ENCODE data around the gene UBALD2. TPM values are rescaled to one million over a fixed set of nuclear protein-coding genes. Genes with fewer than 3 reads are reported as not detected.
"Not testable (repeated sequence)": the region's sequence is repeated elsewhere in the genome, so short reads cannot be mapped to it uniquely, and the experiment has no call there.

Gene UBALD2
- total RNA-seq, 1 experiment from 2014 or later = 4.8 TPM

DNA sequence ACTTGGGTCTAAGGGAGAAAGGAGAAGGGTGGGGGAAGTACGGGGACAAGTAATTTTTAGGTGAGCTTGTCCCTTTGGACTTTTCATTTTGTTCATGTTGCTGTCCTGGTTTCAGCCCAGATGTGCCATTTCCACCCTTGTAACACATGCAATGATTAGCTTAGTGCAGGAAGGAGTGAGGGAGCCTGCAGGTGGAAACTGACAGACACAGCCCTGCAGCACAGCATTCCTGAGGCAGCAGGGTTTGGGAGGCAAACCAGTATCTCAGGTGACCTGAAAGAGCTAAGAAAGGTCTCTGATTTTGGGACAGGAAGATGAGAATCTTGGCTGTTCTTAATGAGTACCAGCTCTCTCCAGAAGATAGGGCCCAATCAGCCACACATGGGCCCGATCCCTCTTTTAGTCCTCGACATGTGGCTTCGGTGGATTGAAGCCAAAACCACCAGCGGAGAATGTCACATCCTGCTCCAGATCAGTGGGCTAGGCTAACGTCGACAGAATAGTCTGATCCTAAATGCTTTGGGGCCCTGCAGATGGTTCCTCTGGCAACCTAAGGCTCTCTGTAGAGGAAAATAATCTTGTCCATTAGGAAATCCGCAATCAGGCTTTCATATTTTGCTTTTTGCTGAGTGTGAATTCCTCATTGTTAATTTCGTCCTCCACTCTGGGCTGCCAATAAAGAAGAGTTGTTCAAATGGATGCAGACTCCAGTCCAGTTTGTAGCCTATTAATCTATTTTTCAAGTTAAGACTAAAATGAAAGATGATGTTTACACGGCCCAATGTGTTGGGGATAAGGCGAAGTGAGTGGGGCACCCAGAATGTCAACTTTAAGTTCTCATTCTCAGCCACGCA lies 21.1 kb upstream of the UBALD2 start:
- DNase-seq (ENCODE audit: low spot score) = no peak
- in situ Hi-C loops (cut with HindIII; ENCODE audit: low sequenced_read_pairs) = no loop called here

DNA sequence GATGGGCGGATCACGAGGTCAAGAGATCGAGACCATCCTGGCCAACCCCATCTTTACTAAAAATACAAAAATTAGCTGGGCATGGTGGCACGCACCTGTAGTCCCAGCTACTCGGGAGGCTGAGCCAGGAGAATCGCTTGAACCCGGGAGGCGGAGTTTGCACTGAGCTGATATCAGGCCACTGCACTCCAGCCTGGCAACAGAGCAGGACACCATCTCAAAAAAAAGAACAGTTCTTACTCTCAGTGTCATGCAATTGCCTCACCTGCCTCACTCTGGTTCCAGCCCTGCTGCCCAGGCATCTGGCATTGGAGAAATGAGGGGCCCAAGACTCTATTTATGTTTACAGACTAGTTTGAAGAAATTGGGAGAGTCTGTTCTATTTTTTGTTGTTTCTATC lies 20.4 kb upstream of the UBALD2 start:
- in situ Hi-C loops (cut with HindIII; ENCODE audit: low sequenced_read_pairs); DNase-seq (ENCODE audit: low spot score): not testable (repeated sequence)

DNA sequence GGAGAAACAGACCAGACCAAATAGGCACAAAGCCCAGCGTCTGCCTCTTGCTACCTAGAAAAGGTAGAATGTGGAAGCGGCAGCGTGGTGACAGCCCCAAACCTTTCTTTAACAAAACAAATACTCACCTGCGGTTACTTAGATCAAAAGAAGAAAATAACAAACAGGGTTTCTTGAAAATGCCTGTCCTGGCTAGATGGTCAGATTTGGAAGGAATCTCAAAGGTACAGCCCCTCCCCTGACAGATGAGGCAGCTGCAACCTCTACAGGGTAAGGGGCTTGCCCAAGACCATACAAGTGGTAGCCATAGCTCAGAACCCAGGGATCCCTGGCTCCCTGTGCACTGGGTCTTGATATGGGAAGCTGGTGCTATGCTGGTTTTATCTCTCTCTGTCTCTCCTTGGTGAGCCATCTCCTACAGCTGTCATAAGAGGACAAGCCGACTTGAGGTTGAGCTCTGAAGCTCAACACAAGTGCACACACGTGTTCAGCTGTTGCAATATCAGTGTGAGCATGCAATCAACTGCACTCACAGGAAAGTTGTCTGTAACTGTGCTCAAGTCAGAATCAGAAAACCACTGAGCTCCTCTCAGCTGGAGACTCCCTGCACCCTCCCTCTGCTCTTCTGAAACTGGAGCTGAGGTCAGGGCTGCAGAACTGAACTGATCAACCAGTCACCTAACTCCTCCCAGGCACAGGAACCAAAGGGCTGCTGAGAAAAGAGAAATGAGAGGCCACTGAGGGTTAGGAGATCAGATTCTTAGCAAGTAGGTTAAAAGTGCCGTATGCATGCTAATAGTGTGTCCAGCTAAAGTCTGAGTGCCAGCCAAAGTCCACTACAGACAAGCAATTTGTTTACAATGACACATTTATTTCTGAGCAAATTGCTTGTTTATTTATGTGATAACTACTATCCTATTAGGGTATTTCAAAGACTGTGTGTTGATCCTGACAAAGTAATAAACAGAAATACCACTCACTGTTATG lies 18.8 kb upstream of the UBALD2 start:
- no peak for DNase-seq (ENCODE audit: low spot score)
- in situ Hi-C loops (cut with HindIII; ENCODE audit: low sequenced_read_pairs) = no loop called here

GRCh38 chr17:76247304-76247703 lies 17.8 kb upstream of the UBALD2 start:
- in situ Hi-C loops (cut with HindIII; ENCODE audit: low sequenced_read_pairs) = no loop called here
- DNase-seq (ENCODE audit: low spot score) = no peak

DNA sequence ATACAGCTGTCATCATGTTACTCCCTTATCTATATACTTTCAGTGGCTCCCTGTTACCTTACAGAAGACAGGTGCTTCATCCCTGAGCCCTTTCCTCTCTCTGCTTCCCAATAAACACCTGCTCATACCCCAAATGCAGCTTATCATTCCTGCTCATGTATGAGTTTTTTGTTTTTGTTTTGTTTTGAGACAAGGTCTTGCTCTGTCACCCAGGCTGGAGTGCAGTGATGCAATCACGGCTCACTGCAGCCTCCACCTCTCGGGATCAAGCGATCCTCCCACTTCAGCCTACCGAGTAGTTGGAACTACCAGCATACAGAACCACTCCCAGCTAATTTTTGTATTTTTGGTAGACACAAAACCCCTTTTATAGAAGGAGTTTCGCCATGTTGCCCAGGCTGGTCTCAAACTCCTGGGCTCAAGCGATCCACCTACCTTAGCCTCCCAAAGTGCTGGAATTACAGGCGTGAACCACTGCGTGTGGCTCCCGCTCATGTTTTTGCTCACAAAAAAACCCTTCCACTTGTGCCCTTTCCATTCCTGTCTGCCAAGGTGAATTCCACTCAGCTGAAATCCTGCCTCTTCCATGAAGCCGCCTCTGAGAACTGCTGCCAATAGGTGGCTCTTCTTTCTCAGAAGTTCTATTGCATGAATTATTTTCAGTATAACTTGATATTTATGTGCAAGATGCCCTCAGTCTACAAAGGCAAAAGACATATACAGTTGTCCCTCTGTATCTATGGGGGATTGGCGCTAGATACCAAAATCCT lies 16.9 kb upstream of the UBALD2 start:
- no peak for DNase-seq (ENCODE audit: low spot score)
- in situ Hi-C loops (cut with HindIII; ENCODE audit: low sequenced_read_pairs) = no loop called here

GRCh38 chr17:76250141-76250540 lies 15.0 kb upstream of the UBALD2 start:
- no peak for DNase-seq (ENCODE audit: low spot score)
- in situ Hi-C loops (cut with HindIII; ENCODE audit: low sequenced_read_pairs) = loop anchor here (10.0 kb wide), 1 partner anchor 345 kb away; the partner anchor contains the start of gene MRPL38

- DNase-seq (ENCODE audit: low spot score) = no peak
- in situ Hi-C loops (cut with HindIII; ENCODE audit: low sequenced_read_pairs) = loop anchor here (10.0 kb wide), 1 partner anchor 347 kb away; the partner anchor contains the start of gene MRPL38
Observed at GRCh38 chr17:76251478-76252039, 13.6 kb upstream of the UBALD2 start.

- DNase-seq (ENCODE audit: low spot score) = no peak
- in situ Hi-C loops (cut with HindIII; ENCODE audit: low sequenced_read_pairs) = loop anchor here (10.0 kb wide), 1 partner anchor 347 kb away; the partner anchor contains the start of gene MRPL38
Observed at GRCh38 chr17:76252040-76252954, 12.9 kb upstream of the UBALD2 start.

GRCh38 chr17:76252967-76253766 lies 12.0 kb upstream of the UBALD2 start:
- in situ Hi-C loops (cut with HindIII; ENCODE audit: low sequenced_read_pairs) = loop anchor here (10.0 kb wide), 1 partner anchor 348 kb away; the partner anchor contains the start of gene MRPL38
- not testable (repeated sequence) for DNase-seq (ENCODE audit: low spot score)

DNA sequence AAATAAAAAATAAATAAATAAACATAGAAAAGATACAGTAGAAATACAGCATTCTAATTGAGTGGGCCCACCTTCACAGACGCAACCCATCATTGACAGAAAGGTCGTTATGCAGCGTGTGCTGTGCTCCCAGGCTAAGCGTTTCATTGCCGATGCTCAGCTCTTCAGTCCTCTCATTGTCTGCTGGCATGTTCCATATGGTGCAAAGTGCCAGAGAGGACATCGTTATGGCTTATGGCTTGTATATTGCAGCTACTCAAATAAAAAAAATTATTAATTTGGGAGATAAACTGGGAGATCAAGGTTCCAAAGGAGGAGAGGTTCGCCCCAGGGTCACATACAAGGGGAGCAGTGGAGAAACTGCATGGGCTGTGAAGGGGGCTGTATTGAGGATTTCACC lies 11.3 kb upstream of the UBALD2 start:
- in situ Hi-C loops (cut with HindIII; ENCODE audit: low sequenced_read_pairs) = loop anchor here (10.0 kb wide), 1 partner anchor 349 kb away; the partner anchor contains the start of gene MRPL38

DNA sequence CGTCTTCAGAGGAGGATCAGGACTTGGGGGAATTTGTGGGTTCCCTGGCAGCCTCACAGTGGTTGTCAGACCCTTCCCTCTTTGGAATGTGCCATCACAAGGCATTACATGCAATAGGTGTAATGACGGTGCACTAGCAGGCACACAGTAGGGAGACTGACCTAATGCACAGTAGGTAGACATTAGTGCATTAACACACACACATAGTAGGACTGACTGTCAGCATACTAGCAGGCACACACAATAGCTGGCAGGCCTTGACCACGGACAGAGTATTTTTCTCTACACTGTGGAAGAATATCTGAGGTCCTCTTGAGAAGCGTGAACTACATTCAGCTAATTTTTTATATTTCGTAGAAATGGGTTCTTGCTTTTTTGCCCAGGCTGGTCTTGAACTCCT lies 10.9 kb upstream of the UBALD2 start:
- DNase-seq (ENCODE audit: low spot score) = no peak
- in situ Hi-C loops (cut with HindIII; ENCODE audit: low sequenced_read_pairs) = loop anchor here (10.0 kb wide), 1 partner anchor 349 kb away; the partner anchor contains the start of gene MRPL38

More for the DNA sequence above, 11.3 kb upstream of the UBALD2 start:
- no peak for DNase-seq (ENCODE audit: low spot score)

DNA sequence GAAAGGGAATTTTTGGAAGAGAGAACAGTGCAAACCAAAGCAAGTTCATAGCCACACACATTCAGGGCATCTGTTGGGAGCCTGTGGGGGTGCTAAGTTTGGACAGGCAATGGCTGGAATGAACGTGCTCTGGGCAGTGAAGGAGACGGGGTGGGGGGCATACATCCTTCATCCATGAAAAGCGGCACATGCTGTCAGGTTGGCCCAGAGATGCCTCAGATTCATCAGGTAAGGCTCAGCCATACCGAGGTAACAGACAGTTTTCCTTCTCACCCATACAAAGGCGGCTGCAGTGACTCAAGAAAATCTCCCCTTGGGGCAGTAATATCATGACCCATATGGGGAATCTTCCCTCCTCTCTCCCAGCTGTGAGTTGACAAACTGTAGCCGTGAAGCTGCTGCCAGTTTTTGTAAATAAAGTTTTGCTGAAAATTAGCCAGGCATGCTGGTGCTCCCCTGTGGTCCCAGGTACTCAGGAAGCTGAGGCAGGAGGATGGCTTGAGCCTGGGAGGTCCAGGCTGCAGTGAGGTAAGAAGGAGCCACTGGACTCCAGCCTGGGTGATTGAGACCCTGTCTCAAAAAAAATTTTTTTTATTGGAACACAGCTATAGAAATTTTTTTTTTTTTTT lies 9.2 kb upstream of the UBALD2 start:
- DNase-seq (ENCODE audit: low spot score) = no peak
- in situ Hi-C loops (cut with HindIII; ENCODE audit: low sequenced_read_pairs) = loop anchor here (10.0 kb wide), 1 partner anchor 351 kb away; the partner anchor contains the start of gene MRPL38

DNA sequence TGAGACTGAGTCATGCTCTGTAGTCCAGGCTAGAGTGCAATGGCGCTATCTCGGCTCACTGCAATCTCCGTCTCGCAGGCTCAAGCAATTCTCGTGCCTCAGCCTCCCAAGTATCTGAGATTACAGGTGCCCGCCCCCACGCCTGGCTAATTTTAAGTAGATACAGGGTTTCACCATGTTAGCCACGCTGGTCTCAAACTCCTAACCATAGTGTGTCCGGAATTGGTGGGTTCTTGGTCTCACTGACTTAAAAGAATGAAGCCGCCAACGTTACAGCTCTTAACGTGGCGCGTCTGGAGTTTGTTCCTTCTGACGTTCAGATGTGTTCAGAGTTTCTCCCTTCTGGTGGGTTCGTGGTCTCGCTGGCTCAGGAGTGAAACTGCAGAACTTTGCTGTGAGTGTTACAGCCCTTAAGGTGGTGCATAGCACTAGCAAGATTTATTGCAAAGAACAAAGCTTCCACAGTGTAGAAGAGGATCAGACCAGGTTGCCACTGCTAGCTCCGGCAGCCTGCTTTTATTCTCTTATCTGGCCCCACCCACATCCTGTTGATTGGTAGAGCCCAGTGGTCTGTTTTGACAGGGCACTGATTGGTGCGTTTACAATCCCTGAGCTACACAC lies 8.6 kb upstream of the UBALD2 start:
- DNase-seq (ENCODE audit: low spot score) = not testable (repeated sequence)
- in situ Hi-C loops (cut with HindIII; ENCODE audit: low sequenced_read_pairs) = loop anchor here (10.0 kb wide), 1 partner anchor 352 kb away; the partner anchor contains the start of gene MRPL38

GRCh38 chr17:76260220-76260619 lies 4.9 kb upstream of the UBALD2 start:
- no peak for DNase-seq (ENCODE audit: low spot score)
- in situ Hi-C loops (cut with HindIII; ENCODE audit: low sequenced_read_pairs) = no loop called here

DNA sequence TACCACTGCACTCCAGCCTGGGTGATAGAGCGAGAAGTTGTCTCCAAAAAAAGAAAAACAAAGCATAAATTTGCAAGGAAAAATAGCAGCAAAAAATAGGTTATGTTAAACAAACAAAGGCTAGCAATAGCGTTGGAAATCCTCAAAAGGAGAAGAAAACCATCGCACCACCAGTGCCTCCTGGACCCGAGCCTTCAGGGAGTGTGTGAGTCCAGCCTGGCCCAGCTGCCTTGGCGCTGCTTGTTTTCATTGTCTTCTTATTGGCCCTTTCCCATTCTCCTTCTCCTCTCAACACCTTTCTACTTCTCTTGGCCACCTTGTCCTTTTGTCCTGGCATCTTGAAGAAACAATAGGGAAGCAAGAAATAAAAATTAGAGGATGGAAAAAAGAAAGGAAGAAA lies 4.5 kb upstream of the UBALD2 start:
- in situ Hi-C loops (cut with HindIII; ENCODE audit: low sequenced_read_pairs) = no loop called here

More for the DNA sequence above, 4.5 kb upstream of the UBALD2 start:
- no peak for DNase-seq (ENCODE audit: low spot score)

Measured in G401 (cell line).